Stimulated activated naive B cell treated with anti-CD40 and anti-IgM and Interleukin-4, amounts not matched to agents 10 μg/mL and 1 μg/mL and 100 μg/mL, for 72 hours (primary cell): ENCODE data around the gene FAT2.
A peak's percentile ranks its signal among the peaks of the same experiment; 100 is the strongest.
"Not testable (repeated sequence)": the region's sequence is repeated elsewhere in the genome, so short reads cannot be mapped to it uniquely, and the experiment has no call there.

Experiments used
- ATAC-seq, 2 donors: fragments of 150-1000 bp; cut with Tn5 transposase; replicated peaks; 2 replicates each; pipeline ENCODE4 v1.10.0; 2021; ENCODE audit warnings: moderate library complexity in 1 of 2
- DNase-seq: peaks from one replicate; pipeline ENCODE4 v3.0.0; 2021
- H3K27ac Mint-ChIP-seq: one replicate; pipeline ENCODE4 v1.8.0; 2022; ENCODE audit warnings: mild to moderate bottlenecking, mixed read lengths
- H3K27me3 Mint-ChIP-seq, 2 donors: one replicate each; pipeline ENCODE4 v1.8.0; 2022; ENCODE audit warnings: mixed read lengths in 2 of 2
- H3K36me3 Mint-ChIP-seq, 2 donors: one replicate each; pipeline ENCODE4 v1.8.0; 2022; ENCODE audit warnings: mixed read lengths in 2 of 2, mild to moderate bottlenecking in 1 of 2
- H3K4me1 Mint-ChIP-seq, 2 donors: one replicate each; pipeline ENCODE4 v1.8.0; 2022; ENCODE audit warnings: mixed read lengths in 2 of 2, mild to moderate bottlenecking in 1 of 2
- H3K4me3 Mint-ChIP-seq, 2 donors: one replicate each; pipeline ENCODE4 v1.8.0; 2022; ENCODE audit warnings: mild to moderate bottlenecking in 2 of 2, mixed read lengths in 2 of 2, moderate library complexity in 1 of 2
- H3K9me3 Mint-ChIP-seq, 2 donors: one replicate each; pipeline ENCODE4 v1.8.0; 2022; ENCODE audit warnings: mixed read lengths in 2 of 2, mild to moderate bottlenecking in 1 of 2

FAT2 gene

DNA sequence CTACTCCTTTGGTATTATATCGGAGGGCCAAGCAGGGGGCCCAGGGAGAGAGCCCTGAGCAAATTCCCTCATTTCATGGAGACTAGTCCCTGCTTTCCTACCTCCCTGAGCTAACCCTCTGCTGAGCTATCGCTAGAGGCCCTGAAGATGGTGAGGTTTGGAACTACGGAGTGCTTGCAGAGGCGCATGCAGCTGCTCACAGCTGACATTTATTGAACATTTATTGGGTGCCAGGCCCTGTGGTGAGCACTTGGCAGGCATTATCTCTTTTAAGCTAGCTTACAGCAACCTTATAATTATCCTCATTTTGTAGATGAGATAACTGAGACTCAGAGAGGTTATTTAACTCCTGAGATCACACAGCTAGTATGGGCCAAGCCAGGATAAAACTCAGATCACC lies 9.8 kb downstream of the FAT2 start:
- Mint-ChIP-seq H3K27ac (no peak overlapping the region), H3K9me3 (no peaks in the 10 kb centered on the region), H3K27me3 (no peaks in the 10 kb centered on the region), H3K4me3 (no peak overlapping the region), H3K36me3 (peaks cover 0 to 2% of the 10 kb centered on the region in 2 donors), H3K4me1 (peaks cover 20 to 23% of the 10 kb centered on the region in 2 donors)
- ATAC-seq (no peak), DNase-seq (no peak)

DNA sequence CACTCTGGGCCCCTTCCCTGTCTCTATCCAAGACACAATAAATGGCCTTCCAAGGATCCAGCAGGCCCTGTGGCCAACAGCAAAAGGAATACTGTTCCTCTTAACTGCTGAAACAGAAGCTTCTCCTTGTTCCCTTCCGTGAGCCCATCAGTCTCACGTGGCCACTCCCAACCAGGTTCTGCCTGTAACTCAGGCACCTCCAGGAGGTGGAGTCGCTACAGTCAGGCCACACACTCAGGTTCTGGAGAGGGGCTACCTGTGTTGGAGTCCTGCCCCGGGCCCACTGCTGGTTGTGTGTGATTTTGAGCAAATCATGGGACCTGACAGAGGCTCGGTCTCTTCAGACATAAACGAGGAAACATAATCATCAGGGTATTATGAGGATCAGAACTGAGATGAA lies 10.3 kb downstream of the FAT2 start:
- Mint-ChIP-seq H3K4me1 (peaks cover 20 to 23% of the 10 kb centered on the region in 2 donors), H3K27ac (peak overlapping the region; percentile 71), H3K36me3 (peaks cover 0 to 2% of the 10 kb centered on the region in 2 donors), H3K9me3 (no peaks in the 10 kb centered on the region), H3K27me3 (no peaks in the 10 kb centered on the region), H3K4me3 (no peak overlapping the region)
- ATAC-seq (no peak), DNase-seq (no peak)

DNA sequence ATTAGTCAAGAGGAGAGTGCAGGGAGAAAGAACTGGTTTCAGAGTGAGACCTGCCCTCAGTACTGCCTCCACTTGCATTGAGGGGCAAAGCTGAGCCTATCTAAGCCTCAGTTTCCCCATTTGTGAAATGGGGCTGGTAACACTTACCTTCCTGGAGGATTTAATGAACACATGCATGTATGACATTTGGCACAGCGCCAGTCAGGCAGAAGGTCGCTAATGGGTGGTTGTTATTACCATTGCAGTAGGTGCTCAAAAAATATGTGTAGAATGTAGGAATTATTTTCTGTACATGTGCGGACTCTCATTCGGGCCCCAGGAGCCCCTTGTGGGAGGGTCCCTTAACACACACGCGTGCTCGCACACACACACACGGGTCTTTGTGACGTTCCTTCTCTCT lies 10.9 kb downstream of the FAT2 start:
- no peak for DNase-seq
- no peak overlapping the region for H3K27ac Mint-ChIP-seq
- peaks cover 20 to 23% of the 10 kb centered on the region in 2 donors for H3K4me1 Mint-ChIP-seq
- peaks cover 0 to 2% of the 10 kb centered on the region in 2 donors for H3K36me3 Mint-ChIP-seq
- no peak overlapping the region for H3K4me3 Mint-ChIP-seq
- no peaks in the 10 kb centered on the region for H3K9me3 Mint-ChIP-seq
- ATAC-seq, result no peak
- no peaks in the 10 kb centered on the region for H3K27me3 Mint-ChIP-seq

DNA sequence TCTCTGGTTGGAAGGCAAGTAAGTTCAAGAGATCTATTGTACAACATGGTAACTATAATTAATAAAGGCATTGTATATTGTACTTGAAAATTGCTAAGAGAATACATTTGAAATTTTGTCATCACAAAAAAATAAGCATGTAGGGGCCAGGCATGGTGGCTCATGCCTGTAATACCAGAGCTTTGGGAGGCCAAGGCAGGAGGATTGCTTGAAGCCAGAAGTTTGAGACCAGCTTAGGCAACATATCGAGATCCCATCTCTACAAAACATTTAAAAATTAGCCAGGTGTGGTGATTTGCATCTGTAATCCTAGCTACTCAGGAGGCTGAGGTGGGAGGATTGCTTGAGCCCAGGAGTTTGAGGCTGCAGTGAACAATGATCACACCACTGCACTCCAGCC lies 12.0 kb downstream of the FAT2 start:
- not testable (repeated sequence) for H3K27ac Mint-ChIP-seq, H3K4me3 Mint-ChIP-seq, H3K9me3 Mint-ChIP-seq, DNase-seq, ATAC-seq, H3K27me3 Mint-ChIP-seq, H3K36me3 Mint-ChIP-seq
- H3K4me1 Mint-ChIP-seq, result peaks cover 20 to 23% of the 10 kb centered on the region in 2 donors

GRCh38 chr5:151578326-151579025 lies 12.7 kb downstream of the FAT2 start:
- peak; percentile 75 for ATAC-seq

GRCh38 chr5:151577566-151577965 lies 13.6 kb downstream of the FAT2 start:
- H3K27ac Mint-ChIP-seq, result peak overlapping the region; percentile 63
- H3K9me3 Mint-ChIP-seq, result no peaks in the 10 kb centered on the region
- H3K36me3 Mint-ChIP-seq, result no peaks in the 10 kb centered on the region
- DNase-seq (no peak), ATAC-seq (peak; percentile 78 to 79)
- H3K4me1 Mint-ChIP-seq, result peaks cover 20 to 23% of the 10 kb centered on the region in 2 donors
- H3K27me3 Mint-ChIP-seq, result no peaks in the 10 kb centered on the region
- H3K4me3 Mint-ChIP-seq, result peak overlapping the region; percentile 5 to 29

More at GRCh38 chr5:151578326-151579025, 12.7 kb downstream of the FAT2 start:
- H3K4me3 Mint-ChIP-seq, result no peak overlapping the region
- H3K27me3 Mint-ChIP-seq, result no peaks in the 10 kb centered on the region
- no peak for DNase-seq
- H3K36me3 Mint-ChIP-seq, result peaks cover 0 to 2% of the 10 kb centered on the region in 2 donors
- no peaks in the 10 kb centered on the region for H3K9me3 Mint-ChIP-seq
- H3K27ac Mint-ChIP-seq, result peak overlapping the region; percentile 65
- peaks cover 20 to 23% of the 10 kb centered on the region in 2 donors for H3K4me1 Mint-ChIP-seq

GRCh38 chr5:151574444-151574996 lies 16.6 kb downstream of the FAT2 start:
- peak in 1 of 2 donors; percentile 33 for ATAC-seq
- Mint-ChIP-seq H3K9me3 (peaks cover 0 to 2% of the 10 kb centered on the region in 2 donors), H3K27me3 (no peaks in the 10 kb centered on the region), H3K27ac (no peak overlapping the region), H3K4me1 (peaks cover 22 to 37% of the 10 kb centered on the region in 2 donors), H3K4me3 (no peak overlapping the region), H3K36me3 (no peaks in the 10 kb centered on the region)
- DNase-seq, result no peak

DNA sequence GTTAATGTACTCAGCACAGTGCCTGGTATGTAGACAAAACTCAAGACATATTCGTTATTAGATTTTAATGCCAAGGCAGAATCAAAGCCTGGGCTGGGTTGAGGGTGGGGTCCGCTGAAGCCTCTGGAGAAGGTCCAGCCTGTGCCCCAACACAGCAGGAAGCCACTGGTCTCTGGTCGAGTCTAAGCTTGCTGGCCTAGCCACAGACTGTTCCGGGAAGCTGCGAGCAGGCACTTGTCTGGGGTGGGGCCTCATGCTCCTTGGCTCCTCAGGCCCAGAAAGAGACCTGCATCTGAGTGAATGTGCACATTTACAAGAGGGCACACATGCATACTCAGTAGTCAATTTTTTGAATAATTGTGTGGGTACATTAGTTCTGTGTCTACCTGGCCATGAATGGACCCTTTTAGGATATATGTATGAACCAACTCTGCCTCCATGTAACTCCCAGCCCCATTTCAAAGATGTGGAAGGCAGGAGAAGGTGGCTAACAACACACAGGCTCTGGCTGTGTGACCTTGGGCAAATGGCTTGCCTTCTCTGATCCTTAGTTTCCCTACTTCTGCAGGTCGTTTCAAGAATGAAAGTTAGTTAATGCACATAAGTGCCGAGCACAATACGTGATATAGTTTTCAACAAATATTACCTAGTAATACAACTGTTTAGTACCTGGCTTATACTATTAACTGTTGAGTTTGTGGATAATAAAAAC lies 18.3 kb downstream of the FAT2 start:
- ATAC-seq, result no peak
- Mint-ChIP-seq H3K27ac (no peak overlapping the region), H3K4me3 (no peak overlapping the region), H3K27me3 (no peaks in the 10 kb centered on the region), H3K36me3 (no peaks in the 10 kb centered on the region), H3K9me3 (peaks cover 0 to 6% of the 10 kb centered on the region in 2 donors), H3K4me1 (peaks cover 22 to 41% of the 10 kb centered on the region in 2 donors)
- DNase-seq, result no peak

DNA sequence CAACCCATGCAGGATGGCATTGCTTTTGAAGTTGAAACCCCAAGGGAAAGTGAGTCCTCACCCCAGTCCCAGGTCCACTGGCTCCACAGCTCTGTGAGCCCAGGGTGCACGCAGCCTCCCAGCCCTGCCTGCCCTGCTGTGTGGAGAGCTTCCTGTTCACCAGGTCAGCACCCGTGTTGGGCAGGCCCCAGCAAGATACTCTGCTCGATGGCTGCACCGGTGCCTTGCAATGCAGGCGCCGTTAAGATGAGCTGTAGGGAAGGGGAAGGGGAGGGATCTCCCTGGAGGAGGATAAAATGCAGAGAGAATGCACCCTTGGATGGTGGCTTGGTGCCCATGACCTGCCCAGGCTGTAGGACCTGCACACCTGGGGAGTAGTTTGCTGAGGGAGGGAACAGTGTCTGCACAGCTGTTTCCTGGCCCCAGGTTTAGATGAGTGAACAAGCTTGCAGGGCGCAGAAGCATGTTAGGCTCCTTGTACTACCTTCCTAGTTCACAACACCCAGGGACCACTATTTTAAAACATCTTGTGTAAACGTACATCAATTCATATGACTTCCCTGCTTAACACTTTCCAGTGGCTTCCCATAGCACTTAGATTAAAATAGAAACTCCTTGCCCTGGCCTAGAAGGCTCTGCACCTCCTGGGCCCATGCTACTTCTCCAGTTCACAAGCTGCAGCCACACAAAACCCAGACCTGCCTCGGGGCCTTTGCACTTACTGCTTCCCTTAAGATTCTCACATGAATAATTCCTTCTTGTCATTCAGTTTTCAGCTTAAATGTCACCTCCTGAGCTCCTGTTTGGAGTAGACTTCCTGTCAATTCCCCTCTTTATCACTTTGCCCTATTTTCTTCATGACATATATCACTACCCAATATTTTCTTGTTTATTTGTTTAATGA lies 19.6 kb downstream of the FAT2 start:
- Mint-ChIP-seq H3K27me3 (peaks cover 0 to under 1% of the 10 kb centered on the region in 2 donors), H3K4me1 (peaks cover 13 to 31% of the 10 kb centered on the region in 2 donors), H3K27ac (peak overlapping the region; percentile 15), H3K36me3 (peaks cover 0 to 4% of the 10 kb centered on the region in 2 donors), H3K4me3 (no peak overlapping the region), H3K9me3 (peaks cover 0 to 6% of the 10 kb centered on the region in 2 donors)
- no peak for DNase-seq
- no peak for ATAC-seq

DNA sequence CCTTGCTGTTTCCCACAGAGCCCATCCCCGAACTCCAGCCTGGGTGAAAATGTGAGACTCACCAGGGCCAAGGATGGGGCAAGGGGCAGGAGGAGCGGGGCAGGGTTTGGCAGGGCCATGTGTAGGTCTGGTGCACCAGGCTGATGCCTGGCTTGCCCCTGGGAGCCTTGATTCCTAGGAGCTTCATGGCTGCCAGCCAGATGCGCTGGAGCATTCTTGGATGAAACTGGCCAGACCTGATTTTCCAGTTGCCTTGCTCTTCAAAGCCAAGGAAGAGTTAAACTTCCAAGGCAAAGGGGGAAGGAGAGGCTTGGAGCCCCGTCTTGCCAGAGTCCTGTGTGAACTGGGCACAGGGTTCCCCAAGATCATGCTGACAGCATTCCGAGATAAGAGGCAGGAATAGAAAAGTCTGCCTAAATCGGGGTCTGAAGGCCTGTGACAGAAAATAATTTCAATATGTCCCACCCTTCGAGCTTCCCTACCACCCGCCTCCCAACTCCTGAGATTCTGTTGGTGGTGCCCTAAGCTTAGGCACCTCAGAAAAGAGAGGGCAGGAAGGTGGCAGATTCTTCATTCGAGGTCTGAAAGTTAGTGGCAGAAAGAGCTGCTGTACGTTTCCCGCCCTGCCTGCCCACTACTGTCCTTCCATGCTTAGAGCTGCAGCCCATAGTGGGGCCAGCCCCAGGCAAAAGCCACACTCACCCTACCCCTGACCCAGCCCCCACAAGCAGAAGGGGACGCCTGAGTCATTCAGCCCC lies 20.4 kb downstream of the FAT2 start:
- DNase-seq (no peak), ATAC-seq (no peak)
- H3K27me3 Mint-ChIP-seq, result peaks cover 6 to 9% of the 10 kb centered on the region in 2 donors
- no peak overlapping the region for H3K27ac Mint-ChIP-seq
- H3K4me1 Mint-ChIP-seq, result peaks cover 13 to 31% of the 10 kb centered on the region in 2 donors
- no peak overlapping the region for H3K4me3 Mint-ChIP-seq
- H3K36me3 Mint-ChIP-seq, result peaks cover 2 to 4% of the 10 kb centered on the region in 2 donors
- H3K9me3 Mint-ChIP-seq, result peaks cover 0 to 6% of the 10 kb centered on the region in 2 donors

DNA sequence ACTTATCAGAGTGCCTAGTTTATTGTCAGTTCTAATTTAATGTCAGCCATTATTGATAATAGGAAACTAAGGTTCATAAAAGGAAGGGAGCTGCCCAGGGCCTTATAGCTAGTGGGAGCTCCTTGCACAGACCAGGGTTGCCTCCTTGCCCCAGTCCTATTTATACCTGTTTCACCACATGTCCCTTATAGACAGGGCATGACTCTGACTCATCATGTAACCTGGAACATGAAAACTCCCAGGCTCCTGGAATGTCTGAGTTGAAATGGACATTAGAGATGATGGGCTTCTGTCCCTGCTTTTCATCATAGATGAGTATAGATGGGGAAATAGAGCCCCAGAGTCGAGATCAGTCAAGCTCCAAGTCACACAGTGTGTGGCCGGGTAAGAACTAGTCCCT lies 21.1 kb downstream of the FAT2 start:
- no peak overlapping the region for H3K27ac Mint-ChIP-seq
- DNase-seq, result no peak
- ATAC-seq, result no peak
- peaks cover 6 to 10% of the 10 kb centered on the region in 2 donors for H3K27me3 Mint-ChIP-seq
- H3K4me1 Mint-ChIP-seq, result peaks cover 13 to 31% of the 10 kb centered on the region in 2 donors
- H3K36me3 Mint-ChIP-seq, result peaks cover 2 to 4% of the 10 kb centered on the region in 2 donors
- H3K4me3 Mint-ChIP-seq, result no peak overlapping the region
- H3K9me3 Mint-ChIP-seq, result peaks cover 0 to 6% of the 10 kb centered on the region in 2 donors

DNA sequence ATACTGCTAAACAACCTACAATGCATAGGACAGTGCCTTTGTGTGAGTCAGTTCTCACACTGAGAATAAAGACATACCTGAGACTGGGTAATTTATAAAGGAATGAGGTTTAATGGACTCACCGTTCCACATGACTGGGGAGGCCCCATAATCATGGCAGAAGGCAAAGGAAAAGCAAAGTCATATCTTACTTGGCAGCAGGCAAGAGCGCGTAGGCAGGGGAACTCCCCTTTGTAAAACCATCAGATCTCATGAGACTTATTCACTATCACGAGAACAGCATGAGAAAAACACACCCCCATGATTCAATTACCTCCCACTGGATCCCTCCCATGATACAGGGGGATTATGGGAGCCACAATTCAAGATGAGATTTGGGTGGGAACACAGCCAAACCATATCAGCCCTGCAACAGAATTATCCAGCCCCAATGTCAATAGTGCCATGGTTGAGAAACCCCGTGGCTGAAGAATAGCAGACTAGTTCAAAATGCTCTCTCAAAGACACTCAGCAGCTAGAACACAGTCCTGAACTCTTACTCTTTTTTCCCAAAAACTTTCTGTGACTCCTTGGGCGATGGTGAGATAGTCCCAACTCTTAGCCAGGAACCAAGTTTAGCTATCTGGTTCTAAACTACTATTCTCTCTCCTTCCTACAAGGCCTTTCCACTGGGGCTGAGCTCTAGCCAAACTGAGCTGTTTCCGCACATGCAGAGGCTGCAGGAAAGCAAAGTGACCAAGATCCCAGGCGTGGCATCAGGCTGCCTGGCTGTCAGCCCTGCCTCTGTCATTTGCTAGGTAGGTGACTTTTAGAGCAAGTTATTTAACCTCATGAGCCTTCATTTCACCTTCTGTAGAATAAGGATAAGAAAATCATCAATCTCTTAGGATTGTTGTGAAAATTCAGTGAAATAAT lies 21.7 kb downstream of the FAT2 start:
- Mint-ChIP-seq H3K27me3 (peaks cover 6 to 10% of the 10 kb centered on the region in 2 donors), H3K4me3 (no peak overlapping the region), H3K4me1 (peaks cover 13 to 31% of the 10 kb centered on the region in 2 donors), H3K9me3 (peaks cover 0 to 6% of the 10 kb centered on the region in 2 donors), H3K27ac (peak overlapping the region; percentile 66), H3K36me3 (peaks cover 2 to 4% of the 10 kb centered on the region in 2 donors)
- peak; percentile 88 to 95 for ATAC-seq
- peak; percentile 58 for DNase-seq
